ENCODE results near the gene PICK1.

The PICK1 gene

GRCh38 chr22:38073150-38074130 lies 16.2 kb downstream of the PICK1 start:
- Histone ChIP-seq H3K27ac (no peak overlapping the region), H2AFZ (ENCODE audit: low read depth) (no peak overlapping the region), H3K36me3 (ENCODE audit: insufficient read depth) (no peaks in the 10 kb centered on the region), H3K4me1 (ENCODE audit: low read depth, poor library complexity, severe bottlenecking) (peaks cover 20% of the 10 kb centered on the region), H3K4me3 (IDR thresholded peaks at IDR 0.05; ENCODE audit: insufficient read depth, low read depth, low read length) (no peak overlapping the region), H3K27me3 (ENCODE audit: insufficient read depth, low read depth) (no peaks in the 10 kb centered on the region), H3K79me2 (ENCODE audit: insufficient read depth, low read depth) (no peaks in the 10 kb centered on the region), H4K20me1 (ENCODE audit: insufficient read depth) (no peaks in the 10 kb centered on the region), H3K9ac (no peak overlapping the region), H3K4me2 (no peak overlapping the region)
- TF ChIP-seq, protein P1, sequence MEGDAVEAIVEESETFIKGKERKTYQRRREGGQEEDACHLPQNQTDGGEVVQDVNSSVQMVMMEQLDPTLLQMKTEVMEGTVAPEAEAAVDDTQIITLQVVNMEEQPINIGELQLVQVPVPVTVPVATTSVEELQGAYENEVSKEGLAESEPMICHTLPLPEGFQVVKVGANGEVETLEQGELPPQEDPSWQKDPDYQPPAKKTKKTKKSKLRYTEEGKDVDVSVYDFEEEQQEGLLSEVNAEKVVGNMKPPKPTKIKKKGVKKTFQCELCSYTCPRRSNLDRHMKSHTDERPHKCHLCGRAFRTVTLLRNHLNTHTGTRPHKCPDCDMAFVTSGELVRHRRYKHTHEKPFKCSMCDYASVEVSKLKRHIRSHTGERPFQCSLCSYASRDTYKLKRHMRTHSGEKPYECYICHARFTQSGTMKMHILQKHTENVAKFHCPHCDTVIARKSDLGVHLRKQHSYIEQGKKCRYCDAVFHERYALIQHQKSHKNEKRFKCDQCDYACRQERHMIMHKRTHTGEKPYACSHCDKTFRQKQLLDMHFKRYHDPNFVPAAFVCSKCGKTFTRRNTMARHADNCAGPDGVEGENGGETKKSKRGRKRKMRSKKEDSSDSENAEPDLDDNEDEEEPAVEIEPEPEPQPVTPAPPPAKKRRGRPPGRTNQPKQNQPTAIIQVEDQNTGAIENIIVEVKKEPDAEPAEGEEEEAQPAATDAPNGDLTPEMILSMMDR (conservative IDR thresholded peaks at IDR 0.05; ENCODE audit: low read depth, low read length) = no peak

DNA sequence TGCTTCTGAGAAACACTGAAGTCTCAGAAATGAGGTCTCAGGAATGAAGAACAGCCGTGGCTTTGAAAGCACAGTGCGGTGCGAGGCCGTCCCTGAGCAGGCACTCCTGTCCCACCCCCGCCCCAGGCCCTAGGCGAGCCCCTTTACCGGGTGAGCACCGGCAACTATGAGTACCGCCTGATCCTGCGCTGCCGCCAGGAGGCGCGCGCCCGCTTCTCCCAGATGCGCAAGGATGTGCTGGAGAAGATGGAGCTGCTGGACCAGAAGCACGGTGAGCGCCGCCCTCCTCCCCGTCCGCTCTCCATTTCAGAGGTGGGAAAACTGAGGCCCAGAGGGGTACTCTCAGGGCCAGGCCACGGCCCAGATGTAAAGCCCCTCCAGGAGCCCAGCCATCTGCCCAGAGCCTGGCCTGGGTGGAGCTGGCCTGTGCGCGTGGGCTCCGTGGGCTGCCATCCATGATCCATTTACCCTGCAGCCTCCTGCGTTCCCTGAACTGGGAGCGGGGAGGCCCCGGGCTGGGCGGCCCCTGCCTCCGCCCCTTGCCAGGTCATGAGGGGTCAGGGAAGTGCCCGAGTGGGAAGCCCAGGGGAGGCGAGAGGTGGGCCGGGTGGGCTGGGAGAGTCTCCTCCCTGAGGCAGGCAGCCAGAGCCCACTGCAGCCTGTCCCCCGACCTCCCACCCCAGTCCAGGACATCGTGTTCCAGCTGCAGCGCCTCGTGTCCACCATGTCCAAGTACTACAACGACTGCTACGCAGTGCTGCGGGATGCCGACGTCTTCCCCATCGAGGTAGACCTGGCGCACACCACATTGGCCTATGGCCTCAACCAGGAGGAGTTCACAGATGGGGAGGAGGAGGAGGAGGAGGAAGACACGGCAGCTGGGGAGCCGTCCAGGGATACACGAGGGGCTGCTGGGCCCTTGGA lies 17.2 kb downstream of the PICK1 start:
- TF ChIP-seq, protein P1 (conservative IDR thresholded peaks at IDR 0.05; ENCODE audit: low read depth, low read length) = no peak
- Histone ChIP-seq H3K4me1 (ENCODE audit: low read depth, poor library complexity, severe bottlenecking) (peaks cover 10% of the 10 kb centered on the region), H3K9ac (no peak overlapping the region), H4K20me1 (ENCODE audit: insufficient read depth) (no peaks in the 10 kb centered on the region), H3K36me3 (ENCODE audit: insufficient read depth) (no peaks in the 10 kb centered on the region), H3K27me3 (ENCODE audit: insufficient read depth, low read depth) (no peaks in the 10 kb centered on the region), H3K4me2 (no peak overlapping the region), H3K79me2 (ENCODE audit: insufficient read depth, low read depth) (no peaks in the 10 kb centered on the region), H3K27ac (no peak overlapping the region), H2AFZ (ENCODE audit: low read depth) (no peak overlapping the region), H3K4me3 (IDR thresholded peaks at IDR 0.05; ENCODE audit: insufficient read depth, low read depth, low read length) (no peak overlapping the region)

DNA sequence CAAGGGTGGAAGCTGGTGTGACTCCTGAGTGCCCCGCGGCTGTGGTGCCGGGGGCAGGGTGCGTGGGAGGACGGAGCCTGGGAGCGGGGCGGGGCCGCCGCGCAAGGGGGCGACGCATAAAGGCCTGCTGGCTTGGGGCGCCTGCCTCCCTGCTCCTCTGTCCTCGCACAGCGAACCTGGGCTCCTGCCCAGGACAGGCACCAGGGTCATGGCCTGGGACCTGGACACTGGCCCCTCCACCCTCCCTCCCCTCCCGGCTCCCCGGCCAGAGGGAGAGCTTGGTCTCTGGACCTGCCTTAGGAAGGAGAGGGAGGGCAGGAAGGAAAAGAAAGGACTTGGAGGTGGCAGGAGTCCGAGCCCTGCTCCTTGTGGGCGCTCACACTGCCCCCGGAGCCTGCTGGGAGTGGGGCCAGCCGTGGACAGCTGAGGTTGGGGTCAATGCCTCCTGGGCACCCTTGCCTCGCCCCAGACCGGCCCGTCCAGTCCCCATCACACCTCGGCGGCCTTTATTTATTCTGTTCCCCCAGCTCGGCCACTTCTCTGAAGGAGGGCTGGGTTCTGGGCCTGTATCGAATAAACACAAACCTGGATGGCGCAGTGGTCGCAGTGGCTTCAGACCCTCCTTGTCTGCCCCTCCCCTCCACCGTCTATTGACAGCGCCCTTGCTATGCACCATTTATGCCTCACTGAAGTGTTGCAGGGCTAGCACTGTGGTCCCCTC lies 18.1 kb downstream of the PICK1 start:
- H3K36me3 ChIP-seq (ENCODE audit: insufficient read depth) = no peaks in the 10 kb centered on the region
- H3K4me1 ChIP-seq (ENCODE audit: low read depth, poor library complexity, severe bottlenecking) = peaks cover 2% of the 10 kb centered on the region
- H3K4me3 ChIP-seq (IDR thresholded peaks at IDR 0.05; ENCODE audit: insufficient read depth, low read depth, low read length) = no peak overlapping the region
- H2AFZ ChIP-seq (ENCODE audit: low read depth) = no peak overlapping the region
- no peaks in the 10 kb centered on the region for H3K79me2 ChIP-seq (ENCODE audit: insufficient read depth, low read depth)
- H4K20me1 ChIP-seq (ENCODE audit: insufficient read depth) = no peaks in the 10 kb centered on the region
- H3K27me3 ChIP-seq (ENCODE audit: insufficient read depth, low read depth) = no peaks in the 10 kb centered on the region
- H3K27ac ChIP-seq = no peak overlapping the region
- H3K4me2 ChIP-seq = no peak overlapping the region
- TF ChIP-seq, protein P1 (conservative IDR thresholded peaks at IDR 0.05; ENCODE audit: low read depth, low read length) = no peak
- no peak overlapping the region for H3K9ac ChIP-seq

- TF ChIP-seq, protein P1 (conservative IDR thresholded peaks at IDR 0.05; ENCODE audit: low read depth, low read length) = no peak
- H4K20me1 ChIP-seq (ENCODE audit: insufficient read depth) = no peaks in the 10 kb centered on the region
- H2AFZ ChIP-seq (ENCODE audit: low read depth) = no peak overlapping the region
- H3K4me2 ChIP-seq = no peak overlapping the region
- no peak overlapping the region for H3K4me3 ChIP-seq (IDR thresholded peaks at IDR 0.05; ENCODE audit: insufficient read depth, low read depth, low read length)
- H3K27ac ChIP-seq = no peak overlapping the region
- H3K79me2 ChIP-seq (ENCODE audit: insufficient read depth, low read depth) = no peaks in the 10 kb centered on the region
- no peaks in the 10 kb centered on the region for H3K4me1 ChIP-seq (ENCODE audit: low read depth, poor library complexity, severe bottlenecking)
- H3K9ac ChIP-seq = no peak overlapping the region
- no peaks in the 10 kb centered on the region for H3K27me3 ChIP-seq (ENCODE audit: insufficient read depth, low read depth)
- H3K36me3 ChIP-seq (ENCODE audit: insufficient read depth) = no peaks in the 10 kb centered on the region
Observed at GRCh38 chr22:38075961-38076360, 18.8 kb downstream of the PICK1 start.
